ENCODE data around the gene ADCK1.

DNA sequence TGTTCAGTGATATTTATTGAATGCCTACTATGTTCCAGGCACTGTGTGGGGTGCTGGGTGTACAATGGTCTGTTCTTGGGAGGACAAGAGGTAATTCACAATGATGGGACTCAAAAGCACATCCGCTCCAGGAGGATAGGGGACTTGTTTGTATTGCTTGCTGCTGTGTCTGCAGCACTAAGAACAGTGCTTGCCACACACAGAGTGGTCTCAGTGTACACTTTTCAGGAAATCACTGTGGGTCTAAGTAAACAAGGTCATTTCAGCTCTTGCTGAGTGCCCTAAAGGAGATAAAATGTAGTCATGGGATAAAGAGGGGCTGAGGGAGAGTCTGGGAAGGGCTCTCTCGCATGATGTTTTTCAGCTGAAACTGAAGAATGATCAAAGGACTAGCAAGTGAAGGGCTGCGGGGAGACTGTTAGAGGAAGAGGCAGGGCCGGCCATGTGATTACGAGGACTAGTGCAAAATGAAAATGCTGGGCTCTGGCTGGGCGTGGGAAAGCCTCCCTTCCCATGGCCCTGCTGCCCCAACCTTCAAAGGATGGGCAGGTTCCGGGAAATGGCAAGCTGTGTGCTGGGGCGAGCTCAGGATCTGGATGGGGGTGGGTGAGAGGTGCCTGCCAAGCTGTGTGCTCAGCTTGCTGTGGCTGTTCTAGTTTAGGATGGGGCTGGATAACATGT is 39.1 kb downstream of the ADCK1 start:
- TF ChIP-seq POLR2AphosphoS5 (IDR thresholded peaks at IDR 0.05; ENCODE audit: low read depth, low read length) = no peak
- TF ChIP-seq TAF1 (IDR thresholded peaks at IDR 0.05; ENCODE audit: borderline replicate concordance, low read depth, low read length) = no peak
- no peak for TF ChIP-seq POLR2A (IDR thresholded peaks at IDR 0.05; ENCODE audit: low read depth, low read length)

Data from GM12892 (cell line).